GM21737 (cell line): Measurements from ENCODE around the gene TM6SF1.
"Not testable (repeated sequence)": the region's sequence is repeated elsewhere in the genome, so short reads cannot be mapped to it uniquely, and the experiment has no call there.

Experiments used
- ATAC-seq: cut with Tn5 transposase; IDR thresholded peaks from one replicate; pipeline ENCODE4 v1.9.1; 2021; ENCODE audit warnings: mild to moderate bottlenecking, moderate library complexity; ENCODE audit not compliant: unreplicated experiment

The TM6SF1 gene

GRCh38 chr15:83115410-83115809 is 8.0 kb downstream of the TM6SF1 start:
- no peak for ATAC-seq

DNA sequence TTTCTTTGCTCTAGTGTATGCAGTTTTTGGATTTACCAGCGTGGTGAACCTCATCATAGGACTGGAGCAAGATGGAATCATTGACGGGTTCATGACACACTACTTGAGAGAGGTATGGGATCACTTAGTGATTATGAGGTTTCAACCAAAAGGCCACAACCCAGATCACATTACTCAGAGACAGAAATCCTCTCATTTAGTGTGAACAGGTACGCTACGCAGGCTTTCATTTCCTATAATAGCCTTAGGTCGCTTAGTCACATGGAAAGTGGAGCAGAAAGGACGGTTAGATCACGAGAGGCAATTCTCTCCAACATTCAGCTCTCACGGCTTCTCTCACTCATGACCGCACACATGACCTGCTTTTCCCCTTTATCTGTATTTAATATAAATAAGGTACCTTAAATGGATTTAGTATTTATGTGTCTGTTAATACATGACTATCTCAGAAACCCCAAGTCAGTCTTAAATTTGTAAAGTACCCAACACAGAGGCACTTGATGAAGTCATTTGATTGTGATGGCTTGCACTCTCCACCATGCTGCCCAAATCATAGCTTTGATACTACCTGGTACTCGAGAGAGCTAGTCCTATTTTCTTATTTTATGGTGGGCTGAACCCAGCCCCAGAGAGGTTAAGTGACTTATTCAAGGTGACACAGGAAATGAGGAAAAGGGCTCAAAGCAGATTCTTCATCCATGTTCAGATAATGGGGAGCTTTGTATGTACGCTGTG is 8.6 kb downstream of the TM6SF1 start:
- ATAC-seq: no peak

DNA sequence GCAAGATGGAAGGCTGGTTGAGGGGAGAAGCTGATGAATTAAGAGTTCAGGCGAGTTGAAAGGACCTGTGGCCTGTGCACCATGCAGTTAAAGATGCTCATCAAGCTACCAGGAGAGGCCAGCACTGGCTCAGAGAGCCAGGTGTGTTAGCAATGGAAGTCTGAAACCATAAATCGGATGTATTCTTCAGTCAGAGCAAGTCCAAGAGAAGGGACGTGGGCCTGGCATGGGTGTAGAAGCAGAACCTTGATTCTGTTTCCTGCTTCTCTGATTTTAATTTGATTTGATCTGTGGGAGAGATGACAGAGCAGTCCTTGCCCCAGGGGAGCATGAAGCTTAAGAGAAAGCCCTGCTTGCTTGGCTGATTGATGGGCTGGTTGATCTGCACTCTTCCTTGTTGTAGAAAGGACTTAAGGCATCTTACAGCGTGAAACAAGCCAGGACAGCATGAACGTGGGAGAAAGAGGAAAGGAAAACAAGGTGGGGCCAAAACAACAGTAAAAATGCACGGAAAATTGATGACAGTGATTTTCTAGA is 10.9 kb downstream of the TM6SF1 start:
- ATAC-seq: no peak

DNA sequence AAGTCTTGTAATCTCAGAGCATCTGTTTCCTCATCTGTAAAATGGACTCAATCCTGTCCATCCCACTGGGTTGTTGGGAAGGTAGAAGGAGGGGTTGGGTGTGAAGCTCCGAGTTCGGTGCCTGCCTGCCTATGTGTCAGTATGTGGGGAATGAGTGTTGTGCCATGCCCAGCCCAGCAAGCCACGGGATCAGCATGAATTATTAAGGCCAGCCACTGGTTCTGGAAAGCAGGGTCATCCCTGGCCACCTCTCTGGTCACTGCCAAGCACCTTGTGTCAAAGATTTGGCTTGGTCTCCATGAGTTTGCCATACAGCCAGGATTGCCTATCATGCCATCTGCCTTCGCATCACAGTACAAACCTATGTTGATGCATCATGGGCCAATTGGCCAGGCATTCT is 11.5 kb downstream of the TM6SF1 start:
- no peak for ATAC-seq

GRCh38 chr15:83119968-83120581 is 12.6 kb downstream of the TM6SF1 start:
- ATAC-seq: no peak

DNA sequence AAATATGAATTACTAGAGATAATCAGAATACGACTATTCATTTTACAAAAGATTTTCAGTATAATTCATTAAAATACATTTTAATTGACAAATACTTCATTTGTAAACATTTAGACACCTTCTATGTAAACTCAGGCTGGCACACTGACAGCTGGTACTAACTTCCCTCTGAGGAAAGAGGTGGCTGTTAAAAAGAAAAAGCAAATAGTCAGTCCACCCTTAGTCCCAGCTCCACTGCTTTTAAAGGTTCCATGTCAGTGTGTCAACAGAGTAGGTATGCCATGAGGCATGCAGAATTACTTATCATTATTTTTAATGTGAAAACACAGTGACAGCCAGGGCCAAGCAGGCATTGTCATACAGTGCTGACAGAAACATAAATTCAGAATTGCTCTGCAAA is 16.1 kb downstream of the TM6SF1 start:
- ATAC-seq: no peak

DNA sequence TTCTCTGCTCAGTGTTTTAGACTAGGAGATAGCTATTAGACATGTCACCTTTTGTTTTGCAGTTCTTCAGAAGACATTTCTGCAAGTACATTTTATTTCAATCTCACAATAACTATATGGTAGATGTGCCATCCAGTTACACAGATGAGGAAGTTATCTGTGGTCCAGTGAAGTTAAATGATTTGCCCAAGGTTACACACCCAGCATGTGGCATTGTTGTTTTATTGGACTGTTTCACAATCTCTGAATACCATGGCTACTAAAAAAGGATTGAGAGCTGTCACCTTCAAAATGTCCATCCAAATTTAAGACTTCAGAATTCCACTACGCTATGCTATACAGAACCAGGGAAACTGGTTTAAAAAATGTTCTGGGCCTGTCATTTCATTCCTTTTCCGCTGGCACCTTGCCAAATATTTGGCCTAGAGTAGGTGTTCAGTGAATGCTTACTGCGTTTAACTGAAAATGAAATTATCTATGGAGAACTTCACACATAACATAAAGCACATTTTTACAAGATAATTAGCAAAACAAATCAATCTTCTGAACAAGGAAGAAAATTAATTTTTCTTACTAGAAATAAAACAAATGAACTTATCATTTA is 20.2 kb downstream of the TM6SF1 start:
- ATAC-seq: no peak

DNA sequence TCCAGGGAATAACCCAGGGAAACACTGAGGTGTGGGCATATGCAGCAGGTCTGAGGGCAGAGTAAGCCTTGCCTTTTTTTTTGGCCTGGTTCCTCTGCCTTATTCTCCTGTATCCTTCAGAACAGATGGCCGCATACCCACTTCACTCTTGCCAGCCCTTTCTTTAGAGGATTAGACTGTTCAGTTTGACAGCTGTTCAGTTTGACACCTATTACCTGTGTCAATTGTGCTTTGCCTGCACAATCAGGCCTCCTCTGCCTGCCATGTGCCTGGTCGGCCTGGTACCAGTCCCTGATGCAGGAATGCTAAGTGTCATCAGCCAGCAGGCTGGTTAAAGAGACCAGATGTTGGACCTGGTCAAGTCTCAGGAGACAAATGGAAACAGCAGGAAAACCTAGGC is 22.3 kb downstream of the TM6SF1 start:
- ATAC-seq: no peak

DNA sequence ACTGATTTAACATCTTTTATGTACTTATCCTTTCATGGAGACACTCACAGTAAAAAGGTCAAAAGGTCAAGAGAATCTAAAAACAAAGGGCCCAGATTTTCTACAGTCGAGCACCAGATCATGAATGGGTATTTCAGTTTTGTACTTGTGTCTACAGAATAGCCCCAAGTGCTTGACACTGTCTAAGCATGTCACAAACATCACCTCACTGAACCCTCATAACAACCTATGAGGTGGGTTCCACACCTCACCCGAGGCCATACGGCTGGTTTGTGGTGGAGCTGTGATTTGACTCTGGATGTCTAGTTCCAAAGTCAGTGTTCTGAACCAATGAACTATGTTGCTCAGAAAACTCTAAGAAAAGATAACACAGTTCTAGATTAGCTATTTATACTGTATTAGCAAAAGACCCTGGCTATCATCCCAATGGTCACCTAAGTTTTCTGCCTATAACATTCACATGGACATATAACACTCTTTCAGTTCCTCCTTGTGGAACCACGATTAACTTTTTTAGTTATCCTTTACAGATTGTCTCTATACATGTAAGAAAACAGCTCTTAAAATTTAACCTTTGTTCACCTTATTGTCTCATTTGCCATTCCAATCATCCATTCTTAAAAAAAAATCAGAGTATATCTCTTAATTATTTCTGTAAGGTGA is 25.5 kb downstream of the TM6SF1 start:
- no peak for ATAC-seq

GRCh38 chr15:83142151-83142550 is 34.7 kb downstream of the TM6SF1 start:
- ATAC-seq: not testable (repeated sequence)

- no peak for ATAC-seq
Measured at GRCh38 chr15:83144771-83145170, 37.3 kb downstream of the TM6SF1 start.

DNA sequence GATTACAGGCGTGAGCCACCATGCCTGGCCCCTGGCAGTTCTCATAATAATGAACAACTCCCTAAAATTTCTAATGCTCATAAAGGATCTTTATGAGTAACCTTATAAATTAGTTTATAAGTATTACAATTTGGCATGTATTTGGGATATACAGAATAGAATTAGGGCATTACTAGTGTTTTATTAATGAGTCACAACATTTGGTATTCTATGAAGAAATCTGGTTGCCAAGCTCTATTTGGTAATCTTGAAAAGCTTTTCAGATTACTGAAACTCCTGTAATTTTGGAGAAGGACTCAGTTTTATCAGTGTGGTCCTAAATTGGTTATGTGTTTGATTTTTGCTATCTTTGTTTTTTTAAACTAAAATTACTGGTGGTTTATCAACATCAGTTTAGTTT is 45.8 kb downstream of the TM6SF1 start:
- ATAC-seq: no peak

DNA sequence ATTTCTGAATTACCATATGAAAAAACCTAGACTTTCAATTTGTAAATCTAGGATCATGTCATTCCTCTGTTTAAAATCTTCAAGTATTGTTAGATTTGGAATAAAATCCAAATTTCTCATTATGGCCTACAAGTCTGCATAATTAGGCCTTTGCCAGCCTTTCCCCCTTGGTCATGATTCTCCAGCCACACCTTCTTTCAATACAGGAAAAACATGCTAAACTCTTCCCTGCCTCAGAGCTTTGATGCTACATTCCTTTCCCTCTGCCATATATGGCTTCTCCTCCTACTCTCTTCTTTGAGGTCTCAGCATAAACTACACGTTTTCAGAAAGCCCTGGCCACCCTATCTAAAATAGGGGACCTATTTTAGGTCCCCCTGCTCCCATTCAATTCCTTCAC is 48.5 kb downstream of the TM6SF1 start:
- ATAC-seq: no peak

GRCh38 chr15:83158393-83158792 is 50.9 kb downstream of the TM6SF1 start:
- no peak for ATAC-seq

- ATAC-seq: no peak
Measured at GRCh38 chr15:83160741-83161140, 53.3 kb downstream of the TM6SF1 start.

- no peak for ATAC-seq
Measured at GRCh38 chr15:83163032-83163431, 55.6 kb downstream of the TM6SF1 start.

DNA sequence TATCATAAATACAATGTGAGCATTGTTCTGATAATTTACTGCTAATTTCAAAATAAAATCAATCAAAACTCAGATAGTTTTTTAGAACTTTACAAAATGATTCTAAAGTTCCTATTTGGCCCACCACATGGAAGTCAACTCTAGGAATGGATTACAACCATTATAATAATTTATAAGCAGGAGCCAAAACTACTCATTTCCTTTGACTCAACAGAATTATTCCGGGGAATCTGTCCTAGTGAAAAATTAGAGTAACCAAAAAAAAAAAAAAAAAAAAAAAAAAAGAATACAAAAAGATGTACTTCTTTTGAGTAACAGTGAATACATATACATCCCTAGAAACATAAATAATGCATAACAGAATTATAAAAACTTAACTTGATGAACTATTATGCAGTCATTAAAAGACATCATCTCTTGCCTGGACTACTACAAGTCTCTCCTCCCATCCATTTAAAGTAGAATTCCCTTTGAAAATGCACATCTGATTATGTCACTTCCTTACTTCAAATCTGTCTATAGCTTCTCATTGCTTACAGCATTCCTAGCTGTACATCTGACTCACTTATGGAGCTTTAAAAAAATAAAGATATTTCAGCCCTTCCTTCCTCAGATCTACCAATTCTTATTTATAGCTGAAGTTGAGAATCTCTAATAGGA is 56.8 kb downstream of the TM6SF1 start:
- ATAC-seq: no peak

- ATAC-seq: no peak
Measured at GRCh38 chr15:83164771-83165404, 57.4 kb downstream of the TM6SF1 start.

GRCh38 chr15:83166218-83166617 is 58.8 kb downstream of the TM6SF1 start:
- no peak for ATAC-seq

DNA sequence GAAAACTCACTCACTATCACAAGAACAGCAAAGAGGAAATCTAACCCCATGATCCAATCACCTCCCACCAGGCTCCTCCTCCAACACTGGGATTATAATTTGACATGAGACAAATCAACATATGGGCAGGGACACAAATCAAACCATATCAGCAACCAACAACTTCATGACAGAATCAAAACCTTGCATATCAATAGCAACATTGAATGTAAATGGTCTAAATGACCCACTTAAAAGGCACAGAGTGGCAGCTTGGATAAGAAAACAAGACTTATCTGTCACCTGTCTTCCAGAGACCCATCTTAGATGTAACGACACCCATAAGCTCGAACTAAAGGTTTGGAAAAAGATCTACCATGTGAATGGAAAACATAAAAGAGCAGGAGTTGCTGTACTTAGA is 59.4 kb downstream of the TM6SF1 start:
- no peak for ATAC-seq

DNA sequence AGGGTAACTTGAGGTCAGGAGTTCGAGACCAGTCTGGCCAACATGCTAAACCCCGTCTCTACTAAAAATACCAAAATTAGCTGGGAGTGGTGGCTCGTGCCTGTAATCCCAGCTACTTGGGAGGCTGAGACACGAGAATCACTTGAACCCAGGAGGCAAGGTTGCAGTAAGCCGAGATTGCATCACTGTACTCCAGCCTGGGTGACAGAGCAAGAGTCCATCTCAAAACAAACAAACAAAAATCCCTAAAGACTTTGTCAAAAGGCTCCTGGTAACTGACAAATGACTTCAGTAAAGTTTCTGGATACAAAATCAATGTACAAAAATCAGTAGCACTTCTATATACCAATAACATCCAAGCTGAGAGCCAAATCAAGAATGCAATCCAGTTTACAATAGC is 62.1 kb downstream of the TM6SF1 start:
- ATAC-seq: not testable (repeated sequence)
